ENCODE results near the gene MAN1B1. TPM values are rescaled to one million over a fixed set of nuclear protein-coding genes. Genes with fewer than 3 reads are reported as not detected.

The MAN1B1 gene
- total RNA-seq, 1 donor: 30.3 TPM

DNA sequence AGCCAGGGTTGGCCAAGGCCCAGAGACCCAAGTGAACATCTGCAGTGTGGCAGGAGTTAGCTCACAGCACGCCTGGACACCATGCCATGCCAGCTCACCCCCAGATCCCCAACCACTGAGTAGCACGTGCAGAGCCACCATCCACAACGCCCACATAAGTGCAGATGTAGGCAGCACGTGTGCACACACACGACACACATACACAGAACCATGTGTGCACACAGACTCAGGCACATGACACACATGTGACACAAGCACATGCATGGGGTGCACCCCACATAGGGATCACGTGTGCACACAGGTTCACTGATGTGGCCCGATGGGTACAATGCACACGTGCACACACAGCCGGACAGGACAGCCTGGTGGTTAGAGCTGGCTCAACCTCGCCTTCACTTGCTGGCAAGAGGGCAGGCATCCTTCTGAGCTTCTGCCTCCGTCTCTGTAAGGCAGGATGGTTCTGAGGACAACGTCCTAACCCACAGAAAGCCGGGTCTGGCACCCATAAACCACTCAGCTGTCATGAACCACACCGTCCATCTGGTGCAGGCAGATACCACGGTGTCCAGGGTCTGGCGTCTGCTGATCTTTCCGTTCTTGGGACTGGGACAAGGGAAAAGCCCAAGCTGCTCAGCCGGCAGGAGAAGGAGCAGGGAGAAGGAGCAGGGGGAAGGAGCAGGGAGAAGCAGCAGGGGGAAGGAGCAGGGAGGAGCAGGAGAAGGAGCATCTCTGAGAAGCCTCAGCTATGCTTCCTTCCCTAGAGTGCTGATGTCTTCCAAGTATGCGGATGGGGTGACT, 71.0 kb downstream of the MAN1B1 start:
- Histone ChIP-seq H3K4me1 (ENCODE audit: insufficient read depth, low read length) (peaks cover 7% of the 10 kb centered on the region), H3K9me3 (ENCODE audit: low read depth, low read length) (no peaks in the 10 kb centered on the region), H3K4me3 (ENCODE audit: low read length) (no peak overlapping the region), H3K27me3 (ENCODE audit: insufficient read depth, low read length) (peaks cover 30% of the 10 kb centered on the region)

DNA sequence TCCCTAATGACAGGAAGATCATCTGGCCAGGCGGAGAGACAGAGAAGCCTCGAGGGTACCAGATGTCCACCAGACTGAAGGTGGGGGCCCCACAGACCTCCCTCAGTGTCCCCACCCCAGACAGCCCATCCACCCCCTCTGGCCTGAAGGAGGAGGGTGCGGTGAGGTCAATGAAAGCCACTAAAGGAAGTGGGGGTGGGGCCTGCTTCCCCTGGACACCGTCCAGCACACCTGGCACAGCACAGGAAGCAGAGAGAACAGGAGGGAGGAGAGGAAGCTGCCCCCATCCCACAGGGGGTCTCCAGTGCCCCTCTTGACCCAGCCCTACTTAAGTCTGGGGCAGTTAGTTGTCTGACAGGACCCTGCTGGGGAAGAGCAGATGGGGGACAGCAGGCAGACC, 71.8 kb downstream of the MAN1B1 start:
- no peaks in the 10 kb centered on the region for H3K9me3 ChIP-seq (ENCODE audit: low read depth, low read length)
- peaks cover 34% of the 10 kb centered on the region for H3K27me3 ChIP-seq (ENCODE audit: insufficient read depth, low read length)
- peaks cover 7% of the 10 kb centered on the region for H3K4me1 ChIP-seq (ENCODE audit: insufficient read depth, low read length)
- H3K4me3 ChIP-seq (ENCODE audit: low read length): no peak overlapping the region

Other genes with a start within 250 kb of the MAN1B1 start
- 0.73 TPM for gene AJM1, start 244.5 kb upstream of the MAN1B1 start, total RNA-seq
- 14.0 TPM for gene PHPT1, start 237.6 kb upstream of the MAN1B1 start, total RNA-seq
- gene MAMDC4, start 234.6 kb upstream of the MAN1B1 start, total RNA-seq: 0.52 TPM
- gene EDF1, start 220.7 kb upstream of the MAN1B1 start, total RNA-seq: 162 TPM
- gene TRAF2, start 200.5 kb upstream of the MAN1B1 start, total RNA-seq: 6.4 TPM
- 67.6 TPM for gene FBXW5, start 142.2 kb upstream of the MAN1B1 start, total RNA-seq
- gene C8G, start 141.7 kb upstream of the MAN1B1 start, total RNA-seq: not detected
- not detected for gene LCN12, start 134.7 kb upstream of the MAN1B1 start, total RNA-seq
- gene PTGDS, start 109.5 kb upstream of the MAN1B1 start, total RNA-seq: 10.8 TPM
- gene LCNL1, start 104.0 kb upstream of the MAN1B1 start, total RNA-seq: 0.10 TPM
- 23.6 TPM for gene PAXX, start 94.6 kb upstream of the MAN1B1 start, total RNA-seq
- gene CLIC3, start 90.4 kb upstream of the MAN1B1 start, total RNA-seq: 3.4 TPM
- 14.7 TPM for gene ABCA2, start 58.7 kb upstream of the MAN1B1 start, total RNA-seq
- 2.6 TPM for gene FUT7, start 54.9 kb upstream of the MAN1B1 start, total RNA-seq
- 2.5 TPM for gene NPDC1, start 40.8 kb upstream of the MAN1B1 start, total RNA-seq
- gene ENTPD2, start 32.9 kb upstream of the MAN1B1 start, total RNA-seq: not detected
- gene SAPCD2, start 16.4 kb upstream of the MAN1B1 start, total RNA-seq: 3.3 TPM
- gene UAP1L1, start 9.5 kb upstream of the MAN1B1 start, total RNA-seq: 6.2 TPM
- gene DPP7, start 27.7 kb downstream of the MAN1B1 start, total RNA-seq: 86.9 TPM
- not detected for gene GRIN1, start 52.2 kb downstream of the MAN1B1 start, total RNA-seq
- gene LRRC26, start 83.1 kb downstream of the MAN1B1 start, total RNA-seq: 0.21 TPM
- gene TMEM210, start 85.1 kb downstream of the MAN1B1 start, total RNA-seq: not detected
- gene ANAPC2, start 101.6 kb downstream of the MAN1B1 start, total RNA-seq: 36.7 TPM
- 38.2 TPM for gene SSNA1, start 101.7 kb downstream of the MAN1B1 start, total RNA-seq
- gene TPRN, start 113.8 kb downstream of the MAN1B1 start, total RNA-seq: 2.4 TPM
- gene TMEM203, start 118.7 kb downstream of the MAN1B1 start, total RNA-seq: 21.1 TPM
- gene NDOR1, start 118.7 kb downstream of the MAN1B1 start, total RNA-seq: 9.2 TPM
- 0.31 TPM for gene RNF208, start 135.3 kb downstream of the MAN1B1 start, total RNA-seq
- gene CYSRT1, start 138.2 kb downstream of the MAN1B1 start, total RNA-seq: 0.21 TPM
- 0.10 TPM for gene RNF224, start 140.5 kb downstream of the MAN1B1 start, total RNA-seq
- gene SLC34A3, start 143.9 kb downstream of the MAN1B1 start, total RNA-seq: not detected
- gene TUBB4B, start 154.3 kb downstream of the MAN1B1 start, total RNA-seq: 67.9 TPM
- not detected for gene STPG3, start 164.3 kb downstream of the MAN1B1 start, total RNA-seq
- gene NELFB, start 168.3 kb downstream of the MAN1B1 start, total RNA-seq: 20.9 TPM
- 5.4 TPM for gene TOR4A, start 190.7 kb downstream of the MAN1B1 start, total RNA-seq
- 1.8 TPM for gene NRARP, start 215.3 kb downstream of the MAN1B1 start, total RNA-seq

Measured in mononuclear cell (primary cell).